Left renal pelvis (tissue), 4 donors: Measurements from ENCODE around the gene RTF2. TPM values are rescaled to one million over a fixed set of nuclear protein-coding genes. Genes with fewer than 3 reads are reported as not detected.
"Not testable (repeated sequence)": the region's sequence is repeated elsewhere in the genome, so short reads cannot be mapped to it uniquely, and the experiment has no call there.

Source experiments
- DNase-seq, 4 donors: peaks; one replicate each; pipeline ENCODE4 v3.0.0-alpha.2; 2013; ENCODE audit warnings: low read depth in 4 of 4, low spot score in 3 of 4
- polyA plus RNA-seq, 4 donors: library from polyadenylated mRNA; unstranded; fragments of 120-200 nt; gene quantifications; one replicate each; pipeline ENCODE4 v1.2.1, GENCODE V29; 2013; ENCODE audit not compliant: insufficient read length in 4 of 4

Gene RTF2
- polyA plus RNA-seq, 4 donors, result 94.5 to 134 (median 129) TPM

GRCh38 chr20:56469077-56469449 is 636 bp downstream of the RTF2 start:
- no peak for DNase-seq

- no peak for DNase-seq
These were observed 15.5 kb downstream of the RTF2 start for GRCh38 chr20:56483970-56484369.

GRCh38 chr20:56487216-56487615 is 18.8 kb downstream of the RTF2 start:
- no peak for DNase-seq

- DNase-seq, result no peak
These were observed 20.1 kb downstream of the RTF2 start for GRCh38 chr20:56488566-56488965.

GRCh38 chr20:56501116-56501515 is 32.7 kb downstream of the RTF2 start:
- no peak for DNase-seq

GRCh38 chr20:56503916-56504315 is 35.5 kb downstream of the RTF2 start:
- DNase-seq, result no peak

GRCh38 chr20:56504373-56505005 is 36.1 kb downstream of the RTF2 start:
- DNase-seq, result no peak

- DNase-seq, result no peak
These were observed 37.7 kb downstream of the RTF2 start for GRCh38 chr20:56506103-56506502.

- no peak for DNase-seq
These were observed 43.5 kb downstream of the RTF2 start for GRCh38 chr20:56511926-56512325.

GRCh38 chr20:56513161-56514150 is 45.0 kb downstream of the RTF2 start:
- no peak for DNase-seq

- DNase-seq, result no peak
These were observed 48.2 kb downstream of the RTF2 start for GRCh38 chr20:56516631-56517030.

GRCh38 chr20:56517211-56517610 is 48.8 kb downstream of the RTF2 start:
- no peak for DNase-seq

GRCh38 chr20:56517641-56518040 is 49.2 kb downstream of the RTF2 start:
- no peak for DNase-seq

GRCh38 chr20:56518126-56518525 is 49.7 kb downstream of the RTF2 start:
- no peak for DNase-seq

- DNase-seq, result no peak
These were observed 50.4 kb downstream of the RTF2 start for GRCh38 chr20:56518721-56519398.

- no peak for DNase-seq
These were observed 51.1 kb downstream of the RTF2 start for GRCh38 chr20:56519551-56519950.

- no peak for DNase-seq
These were observed 51.8 kb downstream of the RTF2 start for GRCh38 chr20:56520180-56520579.

GRCh38 chr20:56520746-56521354 is 52.4 kb downstream of the RTF2 start:
- DNase-seq, result not testable (repeated sequence)

- no peak for DNase-seq
These were observed 53.9 kb downstream of the RTF2 start for GRCh38 chr20:56522311-56522710.

GRCh38 chr20:56524444-56524843 is 56.0 kb downstream of the RTF2 start, which contains the start of gene FAM209A:
Gene FAM209A (plus strand): TSS chr20:56524744. CDS start chr20:56524809, 65 bp downstream.
- not testable (repeated sequence) for DNase-seq

- no peak for DNase-seq
These were observed 59.1 kb downstream of the RTF2 start for GRCh38 chr20:56527521-56527920.
